Spleen (tissue), 7 donors: ENCODE results near the gene CHKA.

ENCODE experiments used
- CTCF ChIP-seq, 11 experiments: fragments of 200-600 bp in 7 of 11; fragments of 450-650 bp in 4 of 11; sonication (generic) in 4 of 11; IDR thresholded peaks in 8 of 11; conservative IDR thresholded peaks in 3 of 11; 1 replicate in 7 of 11; 2 replicates in 4 of 11; pipeline versions ENCODE4 v1.4.0 to v1.8.0; 2016 to 2021; ENCODE audit warnings: antibody characterized with exemption in 11 of 11, inconsistent platforms in 4 of 11, mild to moderate bottlenecking in 1 of 11
- POLR2A ChIP-seq, 3 donors: fragments of 450-650 bp; IDR thresholded peaks; one replicate each; pipeline ENCODE4 v1.5.1; 2017; ENCODE audit warnings: antibody characterized with exemption in 3 of 3, mild to moderate bottlenecking in 1 of 3
- POLR2AphosphoS5 ChIP-seq, 3 donors: sonication (generic); formaldehyde crosslinking; IDR thresholded peaks; one replicate each; pipeline ENCODE4 v1.5.1; 2017; ENCODE audit warnings: antibody characterized with exemption in 3 of 3
- donor health status: DM: no; HTN: no; CAD: no; lungs with moderate emphysema.
- donor health status: DM: no; HTN: no; CAD: no.
- donor health status: DM: no; HTN: no; CAD: no.

GRCh38 chr11:68024508-68024907, 96.7 kb downstream of the CHKA start:
- no peak for TF ChIP-seq CTCF (IDR thresholded peaks at IDR 0.05 in 8 of 11, conservative IDR thresholded peaks at IDR 0.05 in 3 of 11)
- no peak for TF ChIP-seq POLR2AphosphoS5 (IDR thresholded peaks at IDR 0.05)
- TF ChIP-seq POLR2A (IDR thresholded peaks at IDR 0.05) = no peak
